ENCODE data around the gene GFPT2. TPM values are rescaled to one million over a fixed set of nuclear protein-coding genes. Genes with fewer than 3 reads are reported as not detected.

The GFPT2 gene
- total and polyA plus RNA-seq, 4 experiments from 2014 or later = 0.12 to 1.00 (median 0.13) TPM; not detected in 1

- DNase-seq = no peak
- H3K27ac Mint-ChIP-seq = peak overlapping the region in 1 of 7 donors; percentile 57
- H3K9me3 ChIP-seq (ENCODE audit: control insufficient read depth in 1 of 2, low read length in 2 of 2) = no peaks in the 10 kb centered on the region
- no peak overlapping the region for H3K4me3 ChIP-seq (ENCODE audit: low read length in 2 of 2)
- no peaks in the 10 kb centered on the region for H3K27me3 Mint-ChIP-seq
- peaks cover 22% of the 10 kb centered on the region for H3K36me3 ChIP-seq (ENCODE audit: insufficient read depth, low read length)
- intact Hi-C loops (cut with micrococcal nuclease) = no loop called here
- H3K36me3 Mint-ChIP-seq = peaks cover 82 to 85% of the 10 kb centered on the region in 2 donors
- ChIA-PET CTCF (ENCODE audit: partially characterized antibody) (interaction anchor here (1.1 to 2.4 kb wide), 5 partner anchors 9 to 47 kb away, joined by 3 to 10 read pairs (median 7); no protein-coding TSS in a partner anchor), POLR2A (ENCODE audit: partially characterized antibody) (no interaction called here)
- peaks cover 6 to 18% (median 14%) of the 10 kb centered on the region in 4 donors for H3K4me1 Mint-ChIP-seq
- no peak overlapping the region for H3K27ac ChIP-seq (ENCODE audit: low read depth, low read length)
- H3K27me3 ChIP-seq (ENCODE audit: insufficient read depth, low read length) = no peaks in the 10 kb centered on the region
- H3K9me3 Mint-ChIP-seq = peaks cover 0 to 17% (median 11%) of the 10 kb centered on the region in 8 donors
- no peak overlapping the region for H3K4me3 Mint-ChIP-seq
- no peaks in the 10 kb centered on the region for H3K4me1 ChIP-seq (ENCODE audit: insufficient read depth, low read length)
Measured at GRCh38 chr5:180281706-180282105, 71.4 kb downstream of the GFPT2 start.

GRCh38 chr5:180274695-180275094, 78.4 kb downstream of the GFPT2 start:
- intact Hi-C loops (cut with micrococcal nuclease) = no loop called here

GRCh38 chr5:180271221-180271620, 81.9 kb downstream of the GFPT2 start:
- Mint-ChIP-seq H3K36me3 (peaks cover 69 to 81% of the 10 kb centered on the region in 2 donors), H3K4me3 (peak overlapping the region in 1 of 8 donors; percentile 18), H3K27ac (no peak overlapping the region), H3K9me3 (peaks cover 0 to 73% (median 51%) of the 10 kb centered on the region in 8 donors), H3K27me3 (no peaks in the 10 kb centered on the region), H3K4me1 (no peaks in the 10 kb centered on the region)
- DNase-seq = no peak
- H3K36me3 ChIP-seq (ENCODE audit: insufficient read depth, low read length) = no peaks in the 10 kb centered on the region
- no peak overlapping the region for H3K27ac ChIP-seq (ENCODE audit: low read depth, low read length)
- H3K27me3 ChIP-seq (ENCODE audit: insufficient read depth, low read length) = no peaks in the 10 kb centered on the region
- ChIA-PET POLR2A (ENCODE audit: partially characterized antibody) (no interaction called here), CTCF (ENCODE audit: partially characterized antibody) (interaction anchor here (1.9 kb wide), 1 partner anchor 57 kb away, joined by 6 read pairs; no protein-coding TSS in a partner anchor)
- H3K4me3 ChIP-seq (ENCODE audit: low read length in 2 of 2) = no peak overlapping the region
- intact Hi-C loops (cut with micrococcal nuclease) = no loop called here
- peaks cover 0 to 24% of the 10 kb centered on the region in 2 donors for H3K9me3 ChIP-seq (ENCODE audit: control insufficient read depth in 1 of 2, low read length in 2 of 2)
- no peaks in the 10 kb centered on the region for H3K4me1 ChIP-seq (ENCODE audit: insufficient read depth, low read length)

More at GRCh38 chr5:180274695-180275094, 78.4 kb downstream of the GFPT2 start:
- POLR2A ChIA-PET (ENCODE audit: partially characterized antibody) = no interaction called here
- Mint-ChIP-seq H3K4me1 (peaks cover 0 to 3% (median 0%) of the 10 kb centered on the region in 4 donors), H3K27me3 (no peaks in the 10 kb centered on the region), H3K9me3 (peaks cover 0 to 57% (median 41%) of the 10 kb centered on the region in 8 donors), H3K27ac (no peak overlapping the region), H3K4me3 (no peak overlapping the region), H3K36me3 (peaks cover 68 to 80% of the 10 kb centered on the region in 2 donors)
- peaks cover 0 to 17% of the 10 kb centered on the region in 2 donors for H3K9me3 ChIP-seq (ENCODE audit: control insufficient read depth in 1 of 2, low read length in 2 of 2)
- no peaks in the 10 kb centered on the region for H3K4me1 ChIP-seq (ENCODE audit: insufficient read depth, low read length)
- no peak overlapping the region for H3K27ac ChIP-seq (ENCODE audit: low read depth, low read length)
- no peaks in the 10 kb centered on the region for H3K27me3 ChIP-seq (ENCODE audit: insufficient read depth, low read length)
- CTCF ChIA-PET (ENCODE audit: partially characterized antibody) = interaction anchor here (0.9 kb wide), 1 partner anchor 41 kb away, joined by 3 read pairs; no protein-coding TSS in a partner anchor
- DNase-seq = no peak
- no peak overlapping the region for H3K4me3 ChIP-seq (ENCODE audit: low read length in 2 of 2)
- H3K36me3 ChIP-seq (ENCODE audit: insufficient read depth, low read length) = peaks cover 14% of the 10 kb centered on the region

GRCh38 chr5:180259260-180259611, 93.9 kb downstream of the GFPT2 start:
- Mint-ChIP-seq H3K9me3 (peaks cover 5 to 100% (median 87%) of the 10 kb centered on the region in 8 donors), H3K4me3 (no peak overlapping the region), H3K4me1 (peaks cover 0 to 1% (median 0%) of the 10 kb centered on the region in 4 donors), H3K36me3 (peaks cover 84 to 96% of the 10 kb centered on the region in 2 donors), H3K27me3 (no peaks in the 10 kb centered on the region), H3K27ac (no peak overlapping the region)
- H3K27me3 ChIP-seq (ENCODE audit: insufficient read depth, low read length) = no peaks in the 10 kb centered on the region
- H3K9me3 ChIP-seq (ENCODE audit: control insufficient read depth in 1 of 2, low read length in 2 of 2) = peaks cover 16 to 64% of the 10 kb centered on the region in 2 donors
- H3K4me3 ChIP-seq (ENCODE audit: low read length in 2 of 2) = no peak overlapping the region
- intact Hi-C loops (cut with micrococcal nuclease) = no loop called here
- peaks cover 35% of the 10 kb centered on the region for H3K36me3 ChIP-seq (ENCODE audit: insufficient read depth, low read length)
- DNase-seq = no peak
- H3K27ac ChIP-seq (ENCODE audit: low read depth, low read length) = no peak overlapping the region
- no peaks in the 10 kb centered on the region for H3K4me1 ChIP-seq (ENCODE audit: insufficient read depth, low read length)
- ChIA-PET POLR2A (ENCODE audit: partially characterized antibody) (no interaction called here), CTCF (ENCODE audit: partially characterized antibody) (no interaction called here)

- no peaks in the 10 kb centered on the region for H3K27me3 Mint-ChIP-seq
- peaks cover 17% of the 10 kb centered on the region for H3K36me3 ChIP-seq (ENCODE audit: insufficient read depth, low read length)
- CTCF ChIA-PET (ENCODE audit: partially characterized antibody) = no interaction called here
- peaks cover 4 to 51% of the 10 kb centered on the region in 2 donors for H3K9me3 ChIP-seq (ENCODE audit: control insufficient read depth in 1 of 2, low read length in 2 of 2)
- H3K27me3 ChIP-seq (ENCODE audit: insufficient read depth, low read length) = no peaks in the 10 kb centered on the region
- DNase-seq = no peak
- no peaks in the 10 kb centered on the region for H3K4me1 Mint-ChIP-seq
- H3K4me1 ChIP-seq (ENCODE audit: insufficient read depth, low read length) = no peaks in the 10 kb centered on the region
- no peak overlapping the region for H3K4me3 ChIP-seq (ENCODE audit: low read length in 2 of 2)
- H3K36me3 Mint-ChIP-seq = peaks cover 76 to 96% of the 10 kb centered on the region in 2 donors
- no peak overlapping the region for H3K27ac ChIP-seq (ENCODE audit: low read depth, low read length)
- H3K4me3 Mint-ChIP-seq = no peak overlapping the region
- H3K27ac Mint-ChIP-seq = no peak overlapping the region
- peaks cover 2 to 96% (median 82%) of the 10 kb centered on the region in 8 donors for H3K9me3 Mint-ChIP-seq
- intact Hi-C loops (cut with micrococcal nuclease) = no loop called here
- POLR2A ChIA-PET (ENCODE audit: partially characterized antibody) = no interaction called here
Measured at GRCh38 chr5:180253036-180253824, 99.9 kb downstream of the GFPT2 start.

GRCh38 chr5:180251887-180252286, 101.2 kb downstream of the GFPT2 start:
- ChIA-PET CTCF (ENCODE audit: partially characterized antibody) (interaction anchor here (0.9 kb wide), 1 partner anchor 12 kb away, joined by 3 read pairs; no protein-coding TSS in a partner anchor), POLR2A (ENCODE audit: partially characterized antibody) (no interaction called here)
- Histone ChIP-seq H3K4me3 (ENCODE audit: low read length in 2 of 2) (no peak overlapping the region), H3K9me3 (ENCODE audit: control insufficient read depth in 1 of 2, low read length in 2 of 2) (peaks cover 0 to 37% of the 10 kb centered on the region in 2 donors), H3K27me3 (ENCODE audit: insufficient read depth, low read length) (no peaks in the 10 kb centered on the region), H3K27ac (ENCODE audit: low read depth, low read length) (no peak overlapping the region), H3K4me1 (ENCODE audit: insufficient read depth, low read length) (no peaks in the 10 kb centered on the region), H3K36me3 (ENCODE audit: insufficient read depth, low read length) (peaks cover 24% of the 10 kb centered on the region)
- Mint-ChIP-seq H3K4me1 (no peaks in the 10 kb centered on the region), H3K27ac (no peak overlapping the region), H3K4me3 (no peak overlapping the region), H3K36me3 (peaks cover 76 to 96% of the 10 kb centered on the region in 2 donors), H3K9me3 (peaks cover 0 to 96% (median 78%) of the 10 kb centered on the region in 8 donors), H3K27me3 (no peaks in the 10 kb centered on the region)
- intact Hi-C loops (cut with micrococcal nuclease) = no loop called here
- no peak for DNase-seq

- Histone ChIP-seq H3K9me3 (ENCODE audit: control insufficient read depth in 1 of 2, low read length in 2 of 2) (peaks cover 0 to 31% of the 10 kb centered on the region in 2 donors), H3K27me3 (ENCODE audit: insufficient read depth, low read length) (no peaks in the 10 kb centered on the region), H3K4me1 (ENCODE audit: insufficient read depth, low read length) (no peaks in the 10 kb centered on the region), H3K4me3 (ENCODE audit: low read length in 2 of 2) (no peak overlapping the region), H3K27ac (ENCODE audit: low read depth, low read length) (no peak overlapping the region), H3K36me3 (ENCODE audit: insufficient read depth, low read length) (peaks cover 24% of the 10 kb centered on the region)
- H3K36me3 Mint-ChIP-seq = peaks cover 78 to 96% of the 10 kb centered on the region in 2 donors
- ChIA-PET POLR2A (ENCODE audit: partially characterized antibody) (no interaction called here), CTCF (ENCODE audit: partially characterized antibody) (interaction anchor here (0.9 kb wide), 1 partner anchor 12 kb away, joined by 3 read pairs; no protein-coding TSS in a partner anchor)
- intact Hi-C loops (cut with micrococcal nuclease) = no loop called here
- peaks cover 0 to 95% (median 82%) of the 10 kb centered on the region in 8 donors for H3K9me3 Mint-ChIP-seq
- DNase-seq = no peak
- H3K27me3 Mint-ChIP-seq = no peaks in the 10 kb centered on the region
- H3K27ac Mint-ChIP-seq = no peak overlapping the region
- no peaks in the 10 kb centered on the region for H3K4me1 Mint-ChIP-seq
- no peak overlapping the region for H3K4me3 Mint-ChIP-seq
Measured at GRCh38 chr5:180251141-180251540, 102.0 kb downstream of the GFPT2 start.
